Liver (tissue), 9 donors: ENCODE results near the gene REEP3. TPM values are rescaled to one million over a fixed set of nuclear protein-coding genes. Genes with fewer than 3 reads are reported as not detected.

ENCODE experiments used
- DNase-seq: peaks from one replicate; pipeline ENCODE4 v3.0.0-alpha.2; 2017; ENCODE audit warnings: low spot score
- H3K27ac ChIP-seq, 2 donors: one replicate each; pipeline ENCODE4 v1.7.0; 2013; ENCODE audit warnings: inconsistent platforms in 2 of 2, low read length in 2 of 2, control low read depth in 1 of 2, low read depth in 1 of 2, mild to moderate bottlenecking in 1 of 2
- H3K27me3 ChIP-seq, 4 donors: one replicate each; pipeline versions ENCODE4 v1.6.1 to v1.7.0; 2013; ENCODE audit warnings: low read length in 3 of 4, inconsistent platforms in 1 of 4, mild to moderate bottlenecking in 1 of 4, moderate library complexity in 1 of 4; ENCODE audit not compliant: control insufficient read depth in 4 of 4, insufficient read depth in 4 of 4
- H3K36me3 ChIP-seq, 4 donors: one replicate each; pipeline versions ENCODE4 v1.6.1 to v1.7.0; 2013; ENCODE audit warnings: low read length in 3 of 4, mild to moderate bottlenecking in 3 of 4, low read depth in 1 of 4, moderate library complexity in 1 of 4; ENCODE audit not compliant: control insufficient read depth in 4 of 4, insufficient read depth in 3 of 4
- H3K4me1 ChIP-seq, 4 donors: one replicate each; pipeline versions ENCODE4 v1.6.1 to v1.7.0; 2013; ENCODE audit warnings: low read length in 3 of 4, mild to moderate bottlenecking in 3 of 4, moderate library complexity in 1 of 4; ENCODE audit not compliant: control insufficient read depth in 4 of 4, insufficient read depth in 4 of 4
- H3K4me3 ChIP-seq, 3 donors: one replicate each; pipeline versions ENCODE4 v1.6.1 to v1.7.0; 2013; ENCODE audit warnings: low read length in 3 of 3, control low read depth in 1 of 3, low read depth in 1 of 3, mild to moderate bottlenecking in 1 of 3
- H3K9ac ChIP-seq, 2 donors: one replicate each; pipeline ENCODE4 v1.7.0; 2013; ENCODE audit warnings: low read length in 2 of 2, mild to moderate bottlenecking in 2 of 2, moderate library complexity in 2 of 2, control low read depth in 1 of 2, low read depth in 1 of 2
- H3K9me3 ChIP-seq, 4 donors: one replicate each; pipeline versions ENCODE4 v1.6.1 to v1.7.0; 2013; ENCODE audit warnings: low read length in 3 of 4; ENCODE audit not compliant: control insufficient read depth in 4 of 4
- EGR1 ChIP-seq, 2 donors: IDR thresholded peaks; 2 replicates each; pipeline ENCODE4 v1.6.1; 2016 to 2018; ENCODE audit warnings: antibody characterized with exemption in 2 of 2, low read depth in 2 of 2
- FOXA1 ChIP-seq: IDR thresholded peaks from 2 replicates; pipeline ENCODE4 v1.6.1; 2016; ENCODE audit warnings: antibody characterized with exemption
- FOXA2 ChIP-seq: IDR thresholded peaks from 2 replicates; pipeline ENCODE4 v1.6.1; 2016; ENCODE audit warnings: antibody characterized with exemption
- GABPA ChIP-seq, 2 donors: IDR thresholded peaks in 1 of 2; conservative IDR thresholded peaks in 1 of 2; 2 replicates each; pipeline ENCODE4 v1.6.1; 2016; ENCODE audit warnings: antibody characterized with exemption in 2 of 2, mild to moderate bottlenecking in 1 of 2, moderate library complexity in 1 of 2
- HNF4A ChIP-seq, 2 donors: conservative IDR thresholded peaks; 2 replicates each; pipeline ENCODE4 v1.6.1; 2016; ENCODE audit warnings: antibody characterized with exemption in 2 of 2, mild to moderate bottlenecking in 2 of 2
- HNF4G ChIP-seq: IDR thresholded peaks from 2 replicates; pipeline ENCODE4 v1.6.1; 2016; ENCODE audit warnings: antibody characterized with exemption
- JUND ChIP-seq, 2 donors: IDR thresholded peaks; 2 replicates each; pipeline ENCODE4 v1.6.1; 2016; ENCODE audit warnings: antibody characterized with exemption in 2 of 2
- NR2F2 ChIP-seq: IDR thresholded peaks from 2 replicates; pipeline ENCODE4 v1.6.1; 2016; ENCODE audit warnings: antibody characterized with exemption
- RAD21 ChIP-seq, 2 donors: IDR thresholded peaks; 2 replicates each; pipeline ENCODE4 v1.6.1; 2016; ENCODE audit warnings: antibody characterized with exemption in 2 of 2, mild to moderate bottlenecking in 2 of 2
- RXRA ChIP-seq, 2 donors: IDR thresholded peaks; 2 replicates each; pipeline ENCODE4 v1.6.1; 2017 to 2018; ENCODE audit warnings: antibody characterized with exemption in 2 of 2, mild to moderate bottlenecking in 1 of 2
- SP1 ChIP-seq: IDR thresholded peaks from 2 replicates; pipeline ENCODE4 v1.6.1; 2018; ENCODE audit warnings: antibody characterized with exemption, mild to moderate bottlenecking
- TAF1 ChIP-seq: conservative IDR thresholded peaks from 2 replicates; pipeline ENCODE4 v1.6.1; 2016; ENCODE audit warnings: antibody characterized with exemption, mild to moderate bottlenecking
- YY1 ChIP-seq: IDR thresholded peaks from 2 replicates; pipeline ENCODE4 v1.6.1; 2016; ENCODE audit warnings: antibody characterized with exemption, mild to moderate bottlenecking
- ZBTB33 ChIP-seq: IDR thresholded peaks from 2 replicates; pipeline ENCODE4 v1.6.1; 2016; ENCODE audit warnings: antibody characterized with exemption
- WGBS: extraction: QIAGEN DNeasy Blood & Tissue Kit; methylation state at CpG from one replicate; pipeline ENCODE4 v1.1.7; 2013; 5-methylcytosine and 5-hydroxymethylcytosine counted together
- polyA plus RNA-seq, 2 donors: library from polyadenylated mRNA; stranded (reverse) in 1 of 2; unstranded in 1 of 2; fragments of 200-250 nt in 1 of 2; fragments of >200 nt in 1 of 2; fragmentation: Nextera tagmentation in 1 of 2; extraction: Ambion mirVana in 1 of 2; gene quantifications; one replicate each; pipeline versions ENCODE4 v1.2.1 to v1.2.3, GENCODE V29; 2013 to 2015
- total RNA-seq, 2 donors: library from RNA; depleted of rRNA; stranded (reverse); fragments of >200 nt; gene quantifications; one replicate each; pipeline ENCODE4 v1.2.3, GENCODE V29; 2014
- TF ChIP-seq, protein P1 (sequence below): IDR thresholded peaks from 2 replicates; pipeline ENCODE4 v1.6.1; 2016; ENCODE audit warnings: antibody characterized with exemption
- TF ChIP-seq, protein P2 (sequence below): IDR thresholded peaks from 2 replicates; pipeline ENCODE4 v1.6.1; 2016; ENCODE audit warnings: antibody characterized with exemption
- TF ChIP-seq, protein P3 (sequence below): fragments of 150-350 bp; IDR thresholded peaks from 2 replicates; pipeline ENCODE4 v1.5.1; 2017; ENCODE audit warnings: improper control_type of control experiment, low read depth, low read length; ENCODE audit not compliant: missing input control
- TF ChIP-seq, protein P4 (sequence below): IDR thresholded peaks from 2 replicates; pipeline ENCODE4 v1.6.1; 2016; ENCODE audit warnings: antibody characterized with exemption, mild to moderate bottlenecking
- donor health status: healthy.
- donor health status: healthy.
- donor health status: healthy.
- donor health status: healthy.
- donor health status: healthy.

The REEP3 gene
- total and polyA plus RNA-seq, 4 donors, result 7.9 to 26.9 (median 18.2) TPM

GRCh38 chr10:63505562-63505961, 15.6 kb upstream of the REEP3 start:
- no peak for DNase-seq
- no peaks in the 10 kb centered on the region for H3K9me3 ChIP-seq
- no peak overlapping the region for H3K27ac ChIP-seq
- H3K9ac ChIP-seq, result no peak overlapping the region
- 81% methylated on average over 2 of the region's 2 CpGs for WGBS
- no peaks in the 10 kb centered on the region for H3K4me1 ChIP-seq
- TF ChIP-seq, protein P1, sequence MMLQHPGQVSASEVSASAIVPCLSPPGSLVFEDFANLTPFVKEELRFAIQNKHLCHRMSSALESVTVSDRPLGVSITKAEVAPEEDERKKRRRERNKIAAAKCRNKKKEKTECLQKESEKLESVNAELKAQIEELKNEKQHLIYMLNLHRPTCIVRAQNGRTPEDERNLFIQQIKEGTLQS, result no peak
- TF ChIP-seq RXRA (IDR thresholded peaks at IDR 0.05), result no peak
- no peak for TF ChIP-seq FOXA2
- no peak for TF ChIP-seq ZBTB33
- no peak for TF ChIP-seq YY1
- no peak for TF ChIP-seq HNF4G
- no peak for TF ChIP-seq RAD21 (IDR thresholded peaks at IDR 0.05)
- no peak for TF ChIP-seq FOXA1
- no peak for TF ChIP-seq GABPA (IDR thresholded peaks at IDR 0.05 in 1 of 2, conservative IDR thresholded peaks at IDR 0.05 in 1 of 2)
- TF ChIP-seq, protein P2, sequence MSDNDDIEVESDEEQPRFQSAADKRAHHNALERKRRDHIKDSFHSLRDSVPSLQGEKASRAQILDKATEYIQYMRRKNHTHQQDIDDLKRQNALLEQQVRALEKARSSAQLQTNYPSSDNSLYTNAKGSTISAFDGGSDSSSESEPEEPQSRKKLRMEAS, result no peak
- TF ChIP-seq, protein P3, sequence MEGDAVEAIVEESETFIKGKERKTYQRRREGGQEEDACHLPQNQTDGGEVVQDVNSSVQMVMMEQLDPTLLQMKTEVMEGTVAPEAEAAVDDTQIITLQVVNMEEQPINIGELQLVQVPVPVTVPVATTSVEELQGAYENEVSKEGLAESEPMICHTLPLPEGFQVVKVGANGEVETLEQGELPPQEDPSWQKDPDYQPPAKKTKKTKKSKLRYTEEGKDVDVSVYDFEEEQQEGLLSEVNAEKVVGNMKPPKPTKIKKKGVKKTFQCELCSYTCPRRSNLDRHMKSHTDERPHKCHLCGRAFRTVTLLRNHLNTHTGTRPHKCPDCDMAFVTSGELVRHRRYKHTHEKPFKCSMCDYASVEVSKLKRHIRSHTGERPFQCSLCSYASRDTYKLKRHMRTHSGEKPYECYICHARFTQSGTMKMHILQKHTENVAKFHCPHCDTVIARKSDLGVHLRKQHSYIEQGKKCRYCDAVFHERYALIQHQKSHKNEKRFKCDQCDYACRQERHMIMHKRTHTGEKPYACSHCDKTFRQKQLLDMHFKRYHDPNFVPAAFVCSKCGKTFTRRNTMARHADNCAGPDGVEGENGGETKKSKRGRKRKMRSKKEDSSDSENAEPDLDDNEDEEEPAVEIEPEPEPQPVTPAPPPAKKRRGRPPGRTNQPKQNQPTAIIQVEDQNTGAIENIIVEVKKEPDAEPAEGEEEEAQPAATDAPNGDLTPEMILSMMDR, result no peak
- TF ChIP-seq TAF1, result no peak
- TF ChIP-seq EGR1 (IDR thresholded peaks at IDR 0.05; ENCODE audit: low read depth in 2 of 2), result no peak
- no peak for TF ChIP-seq HNF4A (conservative IDR thresholded peaks at IDR 0.05)
- TF ChIP-seq, protein P4, sequence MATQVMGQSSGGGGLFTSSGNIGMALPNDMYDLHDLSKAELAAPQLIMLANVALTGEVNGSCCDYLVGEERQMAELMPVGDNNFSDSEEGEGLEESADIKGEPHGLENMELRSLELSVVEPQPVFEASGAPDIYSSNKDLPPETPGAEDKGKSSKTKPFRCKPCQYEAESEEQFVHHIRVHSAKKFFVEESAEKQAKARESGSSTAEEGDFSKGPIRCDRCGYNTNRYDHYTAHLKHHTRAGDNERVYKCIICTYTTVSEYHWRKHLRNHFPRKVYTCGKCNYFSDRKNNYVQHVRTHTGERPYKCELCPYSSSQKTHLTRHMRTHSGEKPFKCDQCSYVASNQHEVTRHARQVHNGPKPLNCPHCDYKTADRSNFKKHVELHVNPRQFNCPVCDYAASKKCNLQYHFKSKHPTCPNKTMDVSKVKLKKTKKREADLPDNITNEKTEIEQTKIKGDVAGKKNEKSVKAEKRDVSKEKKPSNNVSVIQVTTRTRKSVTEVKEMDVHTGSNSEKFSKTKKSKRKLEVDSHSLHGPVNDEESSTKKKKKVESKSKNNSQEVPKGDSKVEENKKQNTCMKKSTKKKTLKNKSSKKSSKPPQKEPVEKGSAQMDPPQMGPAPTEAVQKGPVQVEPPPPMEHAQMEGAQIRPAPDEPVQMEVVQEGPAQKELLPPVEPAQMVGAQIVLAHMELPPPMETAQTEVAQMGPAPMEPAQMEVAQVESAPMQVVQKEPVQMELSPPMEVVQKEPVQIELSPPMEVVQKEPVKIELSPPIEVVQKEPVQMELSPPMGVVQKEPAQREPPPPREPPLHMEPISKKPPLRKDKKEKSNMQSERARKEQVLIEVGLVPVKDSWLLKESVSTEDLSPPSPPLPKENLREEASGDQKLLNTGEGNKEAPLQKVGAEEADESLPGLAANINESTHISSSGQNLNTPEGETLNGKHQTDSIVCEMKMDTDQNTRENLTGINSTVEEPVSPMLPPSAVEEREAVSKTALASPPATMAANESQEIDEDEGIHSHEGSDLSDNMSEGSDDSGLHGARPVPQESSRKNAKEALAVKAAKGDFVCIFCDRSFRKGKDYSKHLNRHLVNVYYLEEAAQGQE, result no peak
- TF ChIP-seq JUND (IDR thresholded peaks at IDR 0.05), result no peak
- TF ChIP-seq SP1, result no peak
- TF ChIP-seq NR2F2, result no peak
- H3K4me3 ChIP-seq, result no peak overlapping the region
- H3K36me3 ChIP-seq, result no peaks in the 10 kb centered on the region
- no peaks in the 10 kb centered on the region for H3K27me3 ChIP-seq
